ENCODE measurements around the gene SLC1A2.
A peak's percentile ranks its signal among the peaks of the same experiment; 100 is the strongest.

The SLC1A2 gene

DNA sequence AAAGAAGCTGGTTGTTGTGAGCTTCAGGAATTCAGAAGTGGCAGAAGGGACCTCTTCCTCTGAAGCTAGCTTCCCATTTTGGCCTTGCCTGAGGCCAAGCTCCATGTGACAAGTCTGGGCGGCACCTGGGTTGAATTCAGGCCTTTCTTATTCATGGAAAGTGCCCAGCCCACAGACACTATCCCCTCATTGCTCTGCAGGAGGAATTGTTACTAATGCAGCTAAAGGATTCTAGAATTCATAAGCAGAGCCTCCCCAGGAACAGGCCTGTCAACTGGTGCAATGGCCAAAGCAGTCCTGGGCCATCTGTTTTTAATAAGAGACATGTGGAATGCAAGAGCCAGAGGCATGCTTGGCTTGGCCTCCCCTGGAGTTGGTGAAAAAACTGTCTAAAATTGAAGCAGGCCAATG is 71.4 kb downstream of the SLC1A2 start:
- DNase-seq = no peak

- DNase-seq = no peak
Measured at GRCh38 chr11:35347173-35347878, 72.0 kb downstream of the SLC1A2 start.

- DNase-seq = no peak
Measured at GRCh38 chr11:35346472-35347156, 72.7 kb downstream of the SLC1A2 start.

DNA sequence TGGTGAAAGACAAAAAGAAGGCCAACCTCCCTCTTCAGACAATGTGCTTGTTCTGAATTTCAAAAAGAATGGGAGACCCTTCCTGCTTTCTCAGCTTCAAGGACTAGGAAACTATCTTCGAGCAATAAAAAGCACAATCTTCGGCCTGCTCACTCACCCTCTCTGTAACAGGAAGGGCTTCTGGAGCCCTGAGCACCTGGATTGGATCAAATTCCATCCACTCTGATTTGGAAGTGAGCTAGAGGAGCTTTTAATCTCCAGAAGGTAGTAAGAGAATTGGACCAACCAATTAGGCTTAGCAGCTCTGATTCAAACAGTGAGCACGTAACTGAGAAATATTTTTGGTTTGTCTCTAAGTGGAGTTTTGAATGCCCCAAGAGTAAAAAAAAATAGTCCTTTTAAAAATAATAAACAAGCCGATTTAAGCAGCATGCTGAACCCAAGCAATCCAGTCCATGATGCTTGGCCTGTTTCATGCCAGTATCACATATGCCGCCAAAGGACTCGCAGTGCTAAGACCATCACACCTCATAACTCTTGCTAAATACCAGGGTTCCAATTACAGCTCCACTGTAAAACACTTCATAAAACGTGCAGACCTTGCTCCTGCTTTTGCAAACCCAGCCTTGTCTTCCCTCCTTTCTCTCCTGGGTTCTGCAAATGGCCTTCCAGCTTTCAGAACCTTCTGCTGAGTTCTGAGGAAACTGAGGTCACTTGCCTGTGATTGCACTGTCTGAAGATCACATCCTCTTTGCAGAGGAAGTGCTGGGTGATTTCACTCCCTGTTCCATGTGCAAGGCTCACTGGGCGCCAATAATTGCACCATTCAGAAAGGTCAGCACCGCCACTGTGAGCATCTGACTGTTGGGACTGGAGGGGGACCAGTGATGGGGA is 74.4 kb downstream of the SLC1A2 start:
- DNase-seq = no peak

DNA sequence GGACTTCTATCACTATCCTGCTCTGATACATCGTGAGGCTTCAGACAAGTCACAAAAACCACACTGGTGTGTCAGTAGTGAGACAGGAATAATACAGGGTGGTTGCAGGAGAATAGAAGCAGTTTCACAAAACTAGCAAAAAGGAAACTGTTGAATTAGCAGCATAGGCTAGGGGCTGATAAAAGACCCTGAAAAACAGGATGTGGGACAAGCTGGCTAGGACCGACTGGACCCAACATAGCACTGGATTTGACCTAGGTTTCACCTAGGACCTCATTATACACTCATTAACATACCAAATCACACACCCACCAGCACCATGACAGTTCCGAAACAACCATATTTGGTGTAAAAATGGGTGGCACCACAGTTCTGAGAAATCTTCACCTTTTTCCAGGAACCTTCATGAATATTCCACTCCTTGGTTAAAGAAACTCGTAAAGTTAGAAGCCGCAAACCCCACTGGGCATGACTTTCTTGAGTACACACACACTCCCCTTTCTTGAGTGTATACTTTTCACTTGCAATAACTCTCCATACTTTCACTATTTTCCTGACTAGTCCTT is 76.2 kb downstream of the SLC1A2 start:
- DNase-seq = no peak

- no peak for DNase-seq
Measured at GRCh38 chr11:35340715-35341114, 78.6 kb downstream of the SLC1A2 start.

- DNase-seq = no peak
Measured at GRCh38 chr11:35340071-35340470, 79.3 kb downstream of the SLC1A2 start.

GRCh38 chr11:35338921-35339320 is 80.4 kb downstream of the SLC1A2 start:
- DNase-seq = no peak

DNA sequence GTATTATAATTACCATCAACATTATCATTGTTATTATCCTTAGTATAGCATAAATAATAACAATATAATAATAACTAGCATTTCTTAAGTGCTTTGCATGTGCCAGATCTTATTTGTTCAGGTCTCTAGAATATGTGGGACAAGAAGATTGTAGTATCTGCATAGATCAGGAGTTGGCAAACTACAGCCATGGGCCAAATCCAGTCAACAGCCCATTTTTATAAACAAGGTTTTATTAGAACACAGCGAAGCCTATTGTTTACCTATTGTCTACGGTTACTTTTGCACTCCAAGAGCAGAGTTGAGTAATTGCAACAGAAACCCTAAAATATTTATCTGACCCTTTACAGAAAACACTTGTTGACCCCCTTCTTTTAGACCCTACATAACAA is 81.4 kb downstream of the SLC1A2 start:
- DNase-seq = no peak

- peak; percentile 93 to 97 for DNase-seq
Measured at GRCh38 chr11:35337136-35337913, 82.0 kb downstream of the SLC1A2 start.

DNA sequence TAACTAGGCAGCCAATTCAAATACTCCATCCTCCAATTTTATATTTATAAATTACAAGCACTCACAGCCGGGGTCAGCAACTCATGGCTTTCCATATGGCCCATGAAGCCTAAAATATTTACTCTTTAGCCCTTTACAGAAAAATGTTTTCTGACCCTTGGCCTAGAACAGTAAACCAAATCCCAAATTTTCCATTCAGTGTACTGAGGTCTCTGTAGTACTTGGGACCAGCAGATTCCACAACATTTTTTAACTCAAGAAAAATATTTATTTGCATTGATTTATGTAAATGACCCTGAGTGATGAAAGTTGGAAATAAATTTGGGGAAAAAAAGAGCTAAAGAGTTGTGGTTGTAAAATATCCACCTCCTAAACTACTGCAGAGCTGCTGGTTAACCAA is 82.6 kb downstream of the SLC1A2 start:
- DNase-seq = no peak

DNA sequence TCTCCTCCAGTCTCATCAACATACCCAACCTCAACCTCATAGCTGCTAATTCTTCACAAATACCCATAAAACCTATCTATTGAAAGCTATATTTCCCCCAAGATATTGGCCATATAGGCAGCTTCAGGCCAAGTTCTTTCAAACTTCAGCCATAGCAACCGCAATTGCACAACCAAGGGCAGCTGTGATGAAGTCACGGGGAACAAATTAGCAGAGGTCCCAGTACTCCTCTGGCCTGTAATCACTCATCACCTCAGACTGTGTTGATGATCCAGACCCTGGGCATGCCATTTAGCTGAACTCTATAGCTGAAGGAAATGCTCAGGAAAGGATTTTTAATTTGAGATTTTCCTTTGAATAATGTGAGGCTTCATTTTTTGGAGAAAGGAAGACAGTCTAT is 84.1 kb downstream of the SLC1A2 start:
- no peak for DNase-seq

GRCh38 chr11:35334385-35335090 is 84.8 kb downstream of the SLC1A2 start:
- peak in 1 of 2 experiments; percentile 11 for DNase-seq

- DNase-seq = no peak
Measured at GRCh38 chr11:35332524-35332923, 86.8 kb downstream of the SLC1A2 start.

DNA sequence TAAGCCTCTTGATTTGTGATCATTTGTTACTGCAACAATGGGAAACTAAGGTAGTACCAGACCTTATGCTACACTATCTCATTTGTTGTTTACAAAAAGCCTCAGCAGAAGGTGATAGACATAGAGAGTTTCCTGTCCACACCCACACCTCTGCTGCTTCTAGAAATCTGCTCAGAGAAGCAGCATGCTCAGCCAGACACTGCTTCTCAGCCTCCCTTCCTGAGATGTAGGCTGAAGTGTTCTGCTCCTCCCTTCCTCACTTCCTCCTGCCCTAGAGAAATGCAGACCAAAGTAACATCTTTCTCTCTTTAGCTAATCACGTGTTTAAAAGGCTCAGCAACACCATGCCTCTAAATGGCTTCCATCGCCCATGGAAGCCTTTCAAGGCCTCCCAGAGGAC is 88.4 kb downstream of the SLC1A2 start:
- DNase-seq = no peak

GRCh38 chr11:35330156-35330889 is 89.0 kb downstream of the SLC1A2 start:
- DNase-seq = no peak

DNA sequence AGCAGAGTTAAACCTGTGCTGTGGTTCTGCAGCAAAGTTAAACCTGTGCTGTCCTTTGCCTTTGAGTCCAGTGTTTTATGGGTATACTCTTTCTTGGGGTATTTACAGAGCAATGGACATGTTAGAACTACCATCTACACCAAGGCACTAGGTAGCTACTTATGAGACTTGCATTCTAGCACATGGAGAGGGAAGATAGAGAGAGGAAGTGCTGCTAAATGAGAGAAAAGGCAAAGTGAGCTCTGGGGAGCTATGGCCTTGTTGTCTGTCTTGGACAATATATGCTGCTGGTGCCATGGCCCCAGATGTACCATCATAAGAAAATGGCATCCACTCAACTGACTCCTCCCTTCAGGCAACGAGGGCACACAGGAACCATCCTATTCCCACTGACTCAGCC is 91.5 kb downstream of the SLC1A2 start:
- DNase-seq = no peak

DNA sequence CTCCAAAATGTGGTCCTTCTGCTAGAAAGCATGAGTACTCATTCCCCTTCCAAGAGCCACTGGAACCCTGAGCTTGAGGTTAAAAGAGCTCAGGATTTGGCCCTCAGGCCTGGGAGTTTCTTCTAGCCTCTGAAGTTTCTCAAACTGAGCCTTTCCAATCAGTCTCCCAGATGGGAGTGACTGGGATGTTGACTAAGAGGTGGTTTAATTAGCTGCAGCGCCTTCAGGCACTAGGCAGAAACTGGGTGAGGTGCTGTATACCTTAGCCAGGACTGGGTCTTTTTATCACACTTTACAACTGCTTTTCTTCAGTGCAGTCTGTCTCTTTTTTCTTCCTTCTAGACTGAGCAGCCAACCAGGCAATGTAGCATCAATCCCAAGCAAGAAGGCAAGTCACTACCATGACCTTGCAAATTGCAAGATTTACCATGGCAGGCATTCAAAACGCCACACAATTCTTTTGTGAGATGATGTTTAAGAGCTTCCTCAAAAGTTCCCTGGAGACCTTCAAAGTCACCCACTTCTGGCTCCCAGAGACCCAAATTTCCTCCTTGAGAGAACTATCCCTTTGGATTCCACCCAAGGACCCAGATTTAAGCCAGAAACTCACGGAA is 93.0 kb downstream of the SLC1A2 start:
- no peak for DNase-seq

DNA sequence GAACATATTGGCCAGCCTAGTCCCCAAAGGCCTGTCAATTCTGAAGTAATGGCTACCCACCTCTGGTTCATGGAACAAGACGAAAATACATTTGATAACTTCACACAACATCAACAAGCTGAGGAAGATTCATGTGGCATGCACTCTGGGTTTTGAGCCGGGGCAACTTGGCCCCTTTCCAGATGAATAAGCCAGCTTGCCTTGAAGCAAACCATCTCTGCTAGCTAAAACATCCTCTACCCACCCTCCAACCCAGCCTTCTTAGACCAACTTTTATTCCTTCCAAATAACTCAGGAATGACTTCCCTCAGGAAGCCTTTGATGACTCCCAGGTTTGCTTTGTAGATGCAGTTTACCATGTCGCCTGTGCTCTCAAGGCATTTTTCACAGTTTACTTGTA is 94.4 kb downstream of the SLC1A2 start:
- DNase-seq = no peak

DNA sequence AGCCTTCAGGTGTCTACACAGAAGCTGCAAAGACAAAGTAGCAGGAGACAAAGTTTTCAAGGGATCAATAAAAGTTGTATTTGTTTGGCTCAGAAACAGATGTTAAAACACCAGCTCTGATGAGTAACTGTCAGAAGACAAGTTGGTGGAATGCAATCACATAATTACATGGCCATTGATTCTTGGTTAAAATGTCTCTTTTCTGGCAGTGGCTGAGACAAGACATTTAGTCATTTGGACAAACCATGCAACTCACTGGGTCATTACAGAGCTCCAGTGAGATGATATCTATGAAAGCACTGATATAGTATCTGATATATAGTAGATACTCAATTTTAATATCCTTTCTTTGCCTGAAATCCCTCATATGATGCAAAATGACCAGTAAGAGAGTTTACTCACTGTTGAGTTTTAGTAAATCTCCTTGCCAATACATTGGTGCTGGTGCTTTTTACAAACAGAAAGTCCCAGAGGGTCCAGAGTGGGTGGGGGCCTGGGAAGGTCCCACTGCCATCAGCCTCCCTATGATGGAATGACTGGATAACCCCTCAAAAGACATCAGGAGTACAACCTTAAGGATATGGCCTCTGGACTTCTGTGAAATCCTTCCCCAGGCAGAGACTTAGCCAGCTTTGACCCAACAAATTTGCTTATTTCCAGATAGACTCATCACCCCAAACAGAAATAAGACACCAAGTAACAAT is 95.0 kb downstream of the SLC1A2 start:
- DNase-seq = no peak

Measured in SW 1271 (cell line).